Neural progenitor cell (in vitro differentiated cells): ENCODE data around the gene MAML3. TPM values are rescaled to one million over a fixed set of nuclear protein-coding genes. Genes with fewer than 3 reads are reported as not detected.

Experiments used
- DNase-seq: peaks from one replicate; pipeline ENCODE4 v3.0.0-alpha.2; 2016; ENCODE audit warnings: low spot score
- H2AFZ ChIP-seq: fragments of 200-600 bp; sonication (generic); replicated peaks from 2 replicates; pipeline ENCODE4 v1.6.1; 2016; ENCODE audit warnings: antibody characterized with exemption
- H3F3A ChIP-seq: fragments of 200-600 bp; sonication (generic); 2 replicates; pipeline ENCODE4 v1.6.1; 2016; ENCODE audit warnings: antibody characterized with exemption, low read depth
- H3K27ac ChIP-seq: fragments of 200-600 bp; sonication (generic); 2 replicates; pipeline ENCODE4 v1.5.1; 2016; ENCODE audit warnings: mild to moderate bottlenecking
- H3K27me3 ChIP-seq: fragments of 200-600 bp; sonication (generic); 2 replicates; pipeline ENCODE4 v1.6.1; 2016; ENCODE audit warnings: mild to moderate bottlenecking, moderate library complexity
- H3K36me3 ChIP-seq: fragments of 200-600 bp; sonication (generic); 2 replicates; pipeline ENCODE4 v1.5.1; 2016
- H3K4me1 ChIP-seq: fragments of 200-600 bp; sonication (generic); 2 replicates; pipeline ENCODE4 v1.6.1; 2016; ENCODE audit warnings: mixed run types
- H3K4me2 ChIP-seq: fragments of 200-600 bp; sonication (generic); 2 replicates; pipeline ENCODE4 v1.6.1; 2016
- H3K4me3 ChIP-seq: fragments of 200-600 bp; sonication (generic); 2 replicates; pipeline ENCODE4 v1.5.1; 2016
- H3K79me2 ChIP-seq: fragments of 200-600 bp; sonication (generic); 2 replicates; pipeline ENCODE4 v1.6.1; 2016; ENCODE audit warnings: low read depth
- H3K9ac ChIP-seq: fragments of 200-600 bp; sonication (generic); 2 replicates; pipeline ENCODE4 v1.6.1; 2016
- H3K9me3 ChIP-seq: fragments of 200-600 bp; sonication (generic); 2 replicates; pipeline ENCODE4 v1.5.1; 2016; ENCODE audit warnings: low read depth
- H4K20me1 ChIP-seq: fragments of 200-600 bp; sonication (generic); 2 replicates; pipeline ENCODE4 v1.6.1; 2016; ENCODE audit warnings: low read depth
- H3K27ac Mint-ChIP-seq: 3 replicates; pipeline ENCODE4 v1.8.0; 2021; ENCODE audit warnings: mixed read lengths
- H3K27me3 Mint-ChIP-seq: 2 replicates; pipeline ENCODE4 v1.8.0; 2022; ENCODE audit warnings: low read depth, mild to moderate bottlenecking, inconsistent platforms, moderate library complexity, mixed read lengths; ENCODE audit not compliant: insufficient read depth
- H3K36me3 Mint-ChIP-seq: 3 replicates; pipeline ENCODE4 v1.8.0; 2021; ENCODE audit warnings: mixed read lengths
- H3K4me1 Mint-ChIP-seq: 3 replicates; pipeline ENCODE4 v1.8.0; 2021; ENCODE audit warnings: mixed read lengths
- H3K4me3 Mint-ChIP-seq: 3 replicates; pipeline ENCODE4 v1.8.0; 2021; ENCODE audit warnings: mild to moderate bottlenecking, moderate library complexity, mixed read lengths
- H3K9me3 Mint-ChIP-seq: 3 replicates; pipeline ENCODE4 v1.8.0; 2020; ENCODE audit warnings: mixed read lengths
- EZH2 ChIP-seq: fragments of 200-600 bp; sonication (generic); IDR thresholded peaks from 2 replicates; pipeline ENCODE4 v1.6.1; 2017; ENCODE audit warnings: antibody characterized with exemption, mild to moderate bottlenecking, moderate library complexity
- EZH2phosphoT487 ChIP-seq: fragments of 200-600 bp; sonication (generic); IDR thresholded peaks from 2 replicates; pipeline ENCODE4 v1.6.1; 2017; ENCODE audit warnings: antibody characterized with exemption
- total RNA-seq: library from RNA; depleted of rRNA; stranded (reverse); fragments of >200 nt; gene quantifications from 2 replicates; pipeline ENCODE4 v1.2.3, GENCODE V29; 2015; ENCODE audit warnings: low replicate concordance
- TF ChIP-seq, protein P1 (sequence below): fragments of 200-600 bp; sonication (generic); IDR thresholded peaks from 2 replicates; pipeline ENCODE4 v1.5.1; 2017; ENCODE audit warnings: antibody characterized with exemption, mild to moderate bottlenecking

Gene MAML3
- total RNA-seq, 1 donor from 2014 or later = 14.4 TPM

DNA sequence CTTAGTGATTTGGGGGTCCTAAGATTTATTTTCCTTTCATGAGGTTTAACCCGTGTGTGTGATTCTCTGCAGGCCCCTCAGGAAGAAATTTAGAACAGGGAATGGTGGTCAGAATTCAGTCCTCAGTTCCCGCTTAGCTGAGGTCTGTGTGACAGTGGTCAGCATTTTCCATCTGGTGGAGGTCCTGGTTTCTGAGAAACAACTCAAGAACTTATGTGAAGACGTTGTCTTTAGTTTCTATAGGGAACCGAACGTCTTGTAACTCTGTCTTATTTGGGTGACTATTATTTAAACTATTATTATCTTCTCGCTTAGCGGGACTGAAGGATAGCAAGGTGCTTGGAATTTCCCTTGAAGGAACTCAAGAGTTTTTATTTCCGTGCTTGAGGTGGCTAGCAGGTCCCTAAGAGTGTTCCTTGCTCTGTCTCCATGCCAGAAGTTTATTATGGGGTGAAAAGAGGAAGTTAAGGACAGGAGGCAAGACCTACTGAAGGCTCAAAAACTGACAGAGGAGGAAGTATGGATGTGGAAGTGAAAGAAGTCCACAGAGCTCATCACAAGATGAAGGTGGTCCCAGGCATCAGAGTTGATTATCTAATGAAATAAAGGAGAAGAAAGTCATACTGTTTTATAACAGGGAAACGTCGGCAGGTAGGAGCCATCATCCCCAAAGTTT, 479.0 kb downstream of the MAML3 start:
- H3K9me3 ChIP-seq = no peaks in the 10 kb centered on the region
- H3K79me2 ChIP-seq = no peaks in the 10 kb centered on the region
- Mint-ChIP-seq H3K27ac (no peak overlapping the region), H3K4me1 (peaks cover 4% of the 10 kb centered on the region), H3K4me3 (no peak overlapping the region), H3K9me3 (peaks cover 3% of the 10 kb centered on the region), H3K27me3 (peaks cover 2% of the 10 kb centered on the region), H3K36me3 (peaks cover 23% of the 10 kb centered on the region)
- peaks cover 5% of the 10 kb centered on the region for H3K4me1 ChIP-seq
- no peak overlapping the region for H3K27ac ChIP-seq
- H2AFZ ChIP-seq = no peak overlapping the region
- DNase-seq = no peak
- TF ChIP-seq EZH2 (no peak), EZH2phosphoT487 (no peak)
- TF ChIP-seq, protein P1, sequence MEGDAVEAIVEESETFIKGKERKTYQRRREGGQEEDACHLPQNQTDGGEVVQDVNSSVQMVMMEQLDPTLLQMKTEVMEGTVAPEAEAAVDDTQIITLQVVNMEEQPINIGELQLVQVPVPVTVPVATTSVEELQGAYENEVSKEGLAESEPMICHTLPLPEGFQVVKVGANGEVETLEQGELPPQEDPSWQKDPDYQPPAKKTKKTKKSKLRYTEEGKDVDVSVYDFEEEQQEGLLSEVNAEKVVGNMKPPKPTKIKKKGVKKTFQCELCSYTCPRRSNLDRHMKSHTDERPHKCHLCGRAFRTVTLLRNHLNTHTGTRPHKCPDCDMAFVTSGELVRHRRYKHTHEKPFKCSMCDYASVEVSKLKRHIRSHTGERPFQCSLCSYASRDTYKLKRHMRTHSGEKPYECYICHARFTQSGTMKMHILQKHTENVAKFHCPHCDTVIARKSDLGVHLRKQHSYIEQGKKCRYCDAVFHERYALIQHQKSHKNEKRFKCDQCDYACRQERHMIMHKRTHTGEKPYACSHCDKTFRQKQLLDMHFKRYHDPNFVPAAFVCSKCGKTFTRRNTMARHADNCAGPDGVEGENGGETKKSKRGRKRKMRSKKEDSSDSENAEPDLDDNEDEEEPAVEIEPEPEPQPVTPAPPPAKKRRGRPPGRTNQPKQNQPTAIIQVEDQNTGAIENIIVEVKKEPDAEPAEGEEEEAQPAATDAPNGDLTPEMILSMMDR = no peak
- no peaks in the 10 kb centered on the region for H3K27me3 ChIP-seq
- no peaks in the 10 kb centered on the region for H4K20me1 ChIP-seq
- H3K4me3 ChIP-seq = no peak overlapping the region
- no peak overlapping the region for H3K9ac ChIP-seq
- H3K36me3 ChIP-seq = no peaks in the 10 kb centered on the region
- H3K4me2 ChIP-seq = no peak overlapping the region
- no peaks in the 10 kb centered on the region for H3F3A ChIP-seq

DNA sequence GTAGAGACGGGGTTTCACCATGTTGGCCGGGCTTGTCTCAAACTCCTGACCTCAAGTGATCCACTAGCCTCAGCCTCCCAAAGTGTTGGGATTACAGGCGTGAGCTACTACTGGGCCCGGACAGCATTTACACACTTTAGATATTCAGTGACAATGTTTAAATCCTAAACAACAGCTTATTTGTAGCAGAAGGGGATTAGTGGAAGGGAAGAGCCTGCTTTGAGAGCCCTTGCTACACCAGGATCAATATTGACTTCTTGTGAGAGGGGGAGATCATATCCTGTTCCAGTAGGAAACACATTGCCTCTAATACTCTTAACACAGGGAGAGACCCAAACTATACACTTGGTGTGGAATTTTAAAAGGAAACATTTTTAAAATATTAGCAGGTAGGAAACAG, 481.3 kb downstream of the MAML3 start:
- Histone ChIP-seq H3K27me3 (no peaks in the 10 kb centered on the region), H3K4me1 (peaks cover 5% of the 10 kb centered on the region), H2AFZ (no peak overlapping the region), H3K4me2 (no peak overlapping the region), H3K9ac (no peak overlapping the region), H3F3A (no peaks in the 10 kb centered on the region), H4K20me1 (no peaks in the 10 kb centered on the region), H3K4me3 (no peak overlapping the region), H3K36me3 (no peaks in the 10 kb centered on the region), H3K79me2 (no peaks in the 10 kb centered on the region), H3K9me3 (no peaks in the 10 kb centered on the region), H3K27ac (no peak overlapping the region)
- Mint-ChIP-seq H3K4me1 (peaks cover 12% of the 10 kb centered on the region), H3K27me3 (peaks cover 2% of the 10 kb centered on the region), H3K9me3 (peaks cover 3% of the 10 kb centered on the region), H3K4me3 (no peak overlapping the region), H3K27ac (no peak overlapping the region), H3K36me3 (peaks cover 3% of the 10 kb centered on the region)
- TF ChIP-seq EZH2phosphoT487 (no peak), EZH2 (no peak)
- TF ChIP-seq, protein P1 = no peak
- DNase-seq = no peak

DNA sequence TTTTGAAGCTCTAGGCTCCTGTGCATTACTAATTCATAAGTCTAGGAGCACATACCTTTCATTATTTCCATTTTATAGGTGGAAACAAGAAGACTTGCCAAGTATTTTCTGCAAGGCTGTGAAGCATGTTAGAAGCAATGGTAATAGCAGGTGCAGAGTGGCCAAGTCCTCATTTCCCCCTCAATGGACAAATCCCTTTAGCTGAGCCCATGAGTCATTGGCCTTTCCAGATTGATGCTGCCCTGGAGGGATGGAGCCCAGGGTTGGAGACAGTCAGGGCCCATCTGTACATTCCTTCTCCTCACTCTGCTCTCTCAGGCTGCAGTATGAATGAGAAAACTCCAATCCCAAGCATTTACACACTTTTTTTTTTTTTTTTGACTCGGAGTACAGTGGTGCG, 481.8 kb downstream of the MAML3 start:
- no peaks in the 10 kb centered on the region for H3K27me3 ChIP-seq
- H3K4me1 ChIP-seq = peaks cover 5% of the 10 kb centered on the region
- H3K4me3 ChIP-seq = no peak overlapping the region
- no peaks in the 10 kb centered on the region for H3K79me2 ChIP-seq
- no peak overlapping the region for H2AFZ ChIP-seq
- H3F3A ChIP-seq = no peaks in the 10 kb centered on the region
- H3K36me3 Mint-ChIP-seq = peaks cover 3% of the 10 kb centered on the region
- H3K9me3 ChIP-seq = no peaks in the 10 kb centered on the region
- no peak overlapping the region for H3K4me3 Mint-ChIP-seq
- peaks cover 5% of the 10 kb centered on the region for H3K27me3 Mint-ChIP-seq
- H3K36me3 ChIP-seq = no peaks in the 10 kb centered on the region
- H3K4me1 Mint-ChIP-seq = peaks cover 17% of the 10 kb centered on the region
- TF ChIP-seq, protein P1 = no peak
- no peak for TF ChIP-seq EZH2
- TF ChIP-seq EZH2phosphoT487 = no peak
- no peaks in the 10 kb centered on the region for H4K20me1 ChIP-seq
- H3K27ac ChIP-seq = no peak overlapping the region
- H3K27ac Mint-ChIP-seq = no peak overlapping the region
- no peak for DNase-seq
- no peak overlapping the region for H3K9ac ChIP-seq
- peaks cover 3% of the 10 kb centered on the region for H3K9me3 Mint-ChIP-seq
- no peak overlapping the region for H3K4me2 ChIP-seq
